MM.1S (cell line): ENCODE measurements around the gene ZBTB12.

Experiments
- DNase-seq: peaks from one replicate; pipeline ENCODE4 v3.0.0-alpha.2; 2015
- H2AFZ ChIP-seq: fragments of 300-600 bp; sonication (generic); 2 replicates; pipeline ENCODE4 v1.6.0; 2016; ENCODE audit warnings: antibody characterized with exemption, low read length
- H3F3A ChIP-seq: fragments of 300-600 bp; sonication (generic); 2 replicates; pipeline ENCODE4 v1.6.1; 2016; ENCODE audit warnings: mild to moderate bottlenecking, antibody characterized with exemption, low read length, moderate library complexity, mixed read lengths; ENCODE audit not compliant: insufficient read depth
- H3K27ac ChIP-seq: fragments of 300-600 bp; sonication (generic); 2 replicates; pipeline ENCODE4 v1.5.1; 2016; ENCODE audit warnings: mild to moderate bottlenecking, low read length
- H3K27me3 ChIP-seq: fragments of 300-600 bp; sonication (generic); replicated peaks from 2 replicates; pipeline ENCODE4 v1.6.0; 2016; ENCODE audit warnings: low read length; ENCODE audit not compliant: insufficient read depth
- H3K36me3 ChIP-seq: fragments of 300-600 bp; sonication (generic); replicated peaks from 2 replicates; pipeline ENCODE4 v1.6.1; 2016; ENCODE audit warnings: mild to moderate bottlenecking, low read length, mixed read lengths; ENCODE audit not compliant: insufficient read depth
- H3K4me1 ChIP-seq: fragments of 300-600 bp; sonication (generic); 2 replicates; pipeline ENCODE4 v1.6.1; 2016; ENCODE audit warnings: low read length, mixed read lengths
- H3K4me2 ChIP-seq: fragments of 300-600 bp; sonication (generic); 2 replicates; pipeline ENCODE4 v1.6.0; 2016; ENCODE audit warnings: low read depth, low read length
- H3K4me3 ChIP-seq: fragments of 300-600 bp; sonication (generic); 2 replicates; pipeline ENCODE4 v1.5.1; 2016; ENCODE audit warnings: low read length, mixed read lengths
- H3K79me2 ChIP-seq: fragments of 300-600 bp; sonication (generic); 2 replicates; pipeline ENCODE4 v1.6.1; 2016; ENCODE audit warnings: mixed run types, low read length, mixed read lengths
- H3K9ac ChIP-seq: fragments of 300-600 bp; sonication (generic); 2 replicates; pipeline ENCODE4 v1.6.1; 2016; ENCODE audit warnings: low read length, mixed read lengths
- H3K9me2 ChIP-seq: fragments of 300-600 bp; sonication (generic); replicated peaks from 2 replicates; pipeline ENCODE4 v1.6.1; 2016; ENCODE audit warnings: mild to moderate bottlenecking, low read length, mixed read lengths; ENCODE audit not compliant: insufficient read depth
- H3K9me3 ChIP-seq: fragments of 300-600 bp; sonication (generic); replicated peaks from 2 replicates; pipeline ENCODE4 v1.6.1; 2016; ENCODE audit warnings: mild to moderate bottlenecking, low read length, mixed read lengths; ENCODE audit not compliant: insufficient read depth
- H4K20me1 ChIP-seq: fragments of 300-600 bp; sonication (generic); 2 replicates; pipeline ENCODE4 v1.6.1; 2016; ENCODE audit warnings: mild to moderate bottlenecking, low read length, moderate library complexity, mixed read lengths; ENCODE audit not compliant: insufficient read depth
- CTCF ChIP-seq: fragments of 300-600 bp; sonication (generic); IDR thresholded peaks from 2 replicates; pipeline ENCODE4 v1.5.1; 2016; ENCODE audit warnings: antibody characterized with exemption, low read length, mixed read lengths
- EZH2 ChIP-seq: fragments of 300-600 bp; sonication (generic); optimal IDR thresholded peaks from 2 replicates; pipeline ENCODE3; 2017; ENCODE audit warnings: low read depth, mild to moderate bottlenecking, antibody characterized with exemption, low read length, mixed read lengths
- EZH2phosphoT487 ChIP-seq: fragments of 300-600 bp; sonication (generic); IDR thresholded peaks from 2 replicates; pipeline ENCODE4 v1.6.1; 2018; ENCODE audit warnings: antibody characterized with exemption, low read length

The ZBTB12 gene

GRCh38 chr6:31928672-31928939 lies 26.7 kb upstream of the ZBTB12 start:
- Histone ChIP-seq H3K4me3 (no peak overlapping the region), H3F3A (no peaks in the 10 kb centered on the region), H3K36me3 (no peaks in the 10 kb centered on the region), H3K4me1 (no peaks in the 10 kb centered on the region), H3K9me2 (no peaks in the 10 kb centered on the region), H3K4me2 (no peak overlapping the region), H3K9ac (no peak overlapping the region), H4K20me1 (no peaks in the 10 kb centered on the region), H3K27me3 (no peaks in the 10 kb centered on the region; the same call in 1 of the 2 replicates), H3K27ac (no peak overlapping the region), H3K9me3 (no peaks in the 10 kb centered on the region), H2AFZ (no peak overlapping the region), H3K79me2 (no peaks in the 10 kb centered on the region)
- TF ChIP-seq EZH2, result no peak
- no peak for TF ChIP-seq EZH2phosphoT487
- no peak for TF ChIP-seq CTCF
- no peak for DNase-seq

GRCh38 chr6:31927863-31928671 lies 26.2 kb upstream of the ZBTB12 start:
- Histone ChIP-seq H3K27ac (no peak overlapping the region), H3K27me3 (no peaks in the 10 kb centered on the region; the same call in 1 of the 2 replicates), H3K9me3 (no peaks in the 10 kb centered on the region), H3K9ac (no peak overlapping the region), H3K4me2 (peak overlapping the region; percentile 31), H3F3A (no peaks in the 10 kb centered on the region), H2AFZ (peak overlapping the region; percentile 78), H3K4me1 (no peaks in the 10 kb centered on the region), H3K79me2 (no peaks in the 10 kb centered on the region), H3K9me2 (no peaks in the 10 kb centered on the region), H3K36me3 (no peaks in the 10 kb centered on the region), H4K20me1 (no peaks in the 10 kb centered on the region), H3K4me3 (peak overlapping the region; percentile 28; the same call in 1 of the 2 replicates)
- no peak for DNase-seq
- TF ChIP-seq CTCF (no peak), EZH2phosphoT487 (no peak), EZH2 (no peak)

- TF ChIP-seq EZH2, result no peak
- no peak for DNase-seq
- H2AFZ ChIP-seq, result peak within 1 kb of the TSS; percentile 78
- peak within 1 kb of the TSS; percentile 31 for H3K4me2 ChIP-seq
- H4K20me1 ChIP-seq, result no peaks in the 10 kb centered on the region
- H3K27me3 ChIP-seq, result no peaks in the 10 kb centered on the region
- H3K27ac ChIP-seq, result no peak within 1 kb of the TSS
- no peaks in the 10 kb centered on the region for H3K36me3 ChIP-seq
- H3K9ac ChIP-seq, result no peak within 1 kb of the TSS
- no peaks in the 10 kb centered on the region for H3K9me2 ChIP-seq
- no peaks in the 10 kb centered on the region for H3K9me3 ChIP-seq
- H3F3A ChIP-seq, result no peaks in the 10 kb centered on the region
- peak within 1 kb of the TSS; percentile 28; the same call in 1 of the 2 replicates for H3K4me3 ChIP-seq
- no peaks in the 10 kb centered on the region for H3K4me1 ChIP-seq
- no peaks in the 10 kb centered on the region for H3K79me2 ChIP-seq
Observed at GRCh38 chr6:31927242-31927862, 25.5 kb upstream of the ZBTB12 start, which contains the start of gene C2. Gene C2 (plus strand): TSS chr6:31927717. CDS start chr6:31927753, 36 bp downstream.

GRCh38 chr6:31922942-31923341 lies 21.1 kb upstream of the ZBTB12 start:
- DNase-seq, result no peak

More at GRCh38 chr6:31922942-31923341, 21.1 kb upstream of the ZBTB12 start:
- Histone ChIP-seq H3K9ac (no peak overlapping the region), H4K20me1 (no peaks in the 10 kb centered on the region), H3K4me1 (no peaks in the 10 kb centered on the region), H3K27me3 (no peaks in the 10 kb centered on the region), H3K79me2 (no peaks in the 10 kb centered on the region), H3K4me3 (no peak overlapping the region), H2AFZ (no peak overlapping the region), H3F3A (no peaks in the 10 kb centered on the region), H3K9me3 (no peaks in the 10 kb centered on the region), H3K36me3 (no peaks in the 10 kb centered on the region), H3K4me2 (no peak overlapping the region), H3K27ac (no peak overlapping the region), H3K9me2 (no peaks in the 10 kb centered on the region)
- TF ChIP-seq EZH2phosphoT487 (no peak), CTCF (no peak; the same call in 1 of the 2 replicates), EZH2 (no peak)
